Peyer's patch (tissue), 4 donors: Measurements from ENCODE around the gene SPIB.

Source experiments
- CTCF ChIP-seq, 6 experiments: fragments of 450-650 bp in 4 of 6; fragments of 200-600 bp in 2 of 6; sonication (generic) in 1 of 6; IDR thresholded peaks; one replicate each; pipeline ENCODE4 v1.5.1; 2017 to 2019; ENCODE audit warnings: antibody characterized with exemption in 6 of 6, mild to moderate bottlenecking in 3 of 6, moderate library complexity in 1 of 6
- POLR2A ChIP-seq, 2 donors: fragments of 450-650 bp; IDR thresholded peaks; one replicate each; pipeline ENCODE4 v1.5.1; 2017; ENCODE audit warnings: antibody characterized with exemption in 2 of 2, mild to moderate bottlenecking in 2 of 2, moderate library complexity in 2 of 2

GRCh38 chr19:50420127-50420526 is 1.4 kb downstream of the SPIB start:
- TF ChIP-seq CTCF (IDR thresholded peaks at IDR 0.05) (no peak), POLR2A (IDR thresholded peaks at IDR 0.05) (no peak)
